Skeletal muscle tissue (tissue), 4 donors: Measurements from ENCODE around the gene CFAP99. TPM values are rescaled to one million over a fixed set of nuclear protein-coding genes. Genes with fewer than 3 reads are reported as not detected.

Experiments used
- H3K27ac ChIP-seq: one replicate; pipeline ENCODE4 v1.7.0; 2013; ENCODE audit warnings: mild to moderate bottlenecking, low read depth, low read length, inconsistent platforms
- H3K27me3 ChIP-seq, 3 donors: one replicate each; pipeline ENCODE4 v1.7.0; 2013; ENCODE audit warnings: low read length in 3 of 3; ENCODE audit not compliant: control insufficient read depth in 3 of 3, insufficient read depth in 3 of 3
- H3K36me3 ChIP-seq, 3 donors: one replicate each; pipeline ENCODE4 v1.7.0; 2013; ENCODE audit warnings: low read length in 3 of 3; ENCODE audit not compliant: control insufficient read depth in 3 of 3, insufficient read depth in 3 of 3
- H3K4me1 ChIP-seq, 3 donors: one replicate each; pipeline ENCODE4 v1.7.0; 2013; ENCODE audit warnings: low read length in 3 of 3, mild to moderate bottlenecking in 3 of 3; ENCODE audit not compliant: control insufficient read depth in 3 of 3, insufficient read depth in 3 of 3
- H3K4me3 ChIP-seq, 3 donors: one replicate each; pipeline ENCODE4 v1.7.0; 2013; ENCODE audit warnings: low read length in 3 of 3
- H3K9ac ChIP-seq, 3 donors: one replicate each; pipeline ENCODE4 v1.7.0; 2013; ENCODE audit warnings: low read length in 3 of 3, mild to moderate bottlenecking in 3 of 3, moderate library complexity in 2 of 3, low read depth in 1 of 3
- H3K9me3 ChIP-seq, 3 donors: one replicate each; pipeline ENCODE4 v1.7.0; 2013; ENCODE audit warnings: low read length in 3 of 3; ENCODE audit not compliant: control insufficient read depth in 3 of 3
- total RNA-seq: library from RNA; depleted of rRNA; stranded (reverse); fragments of >200 nt; gene quantifications from one replicate; pipeline ENCODE4 v1.2.3, GENCODE V29; 2014
- donor health status: Osteomylitis.

Gene CFAP99
- total RNA-seq = not detected

DNA sequence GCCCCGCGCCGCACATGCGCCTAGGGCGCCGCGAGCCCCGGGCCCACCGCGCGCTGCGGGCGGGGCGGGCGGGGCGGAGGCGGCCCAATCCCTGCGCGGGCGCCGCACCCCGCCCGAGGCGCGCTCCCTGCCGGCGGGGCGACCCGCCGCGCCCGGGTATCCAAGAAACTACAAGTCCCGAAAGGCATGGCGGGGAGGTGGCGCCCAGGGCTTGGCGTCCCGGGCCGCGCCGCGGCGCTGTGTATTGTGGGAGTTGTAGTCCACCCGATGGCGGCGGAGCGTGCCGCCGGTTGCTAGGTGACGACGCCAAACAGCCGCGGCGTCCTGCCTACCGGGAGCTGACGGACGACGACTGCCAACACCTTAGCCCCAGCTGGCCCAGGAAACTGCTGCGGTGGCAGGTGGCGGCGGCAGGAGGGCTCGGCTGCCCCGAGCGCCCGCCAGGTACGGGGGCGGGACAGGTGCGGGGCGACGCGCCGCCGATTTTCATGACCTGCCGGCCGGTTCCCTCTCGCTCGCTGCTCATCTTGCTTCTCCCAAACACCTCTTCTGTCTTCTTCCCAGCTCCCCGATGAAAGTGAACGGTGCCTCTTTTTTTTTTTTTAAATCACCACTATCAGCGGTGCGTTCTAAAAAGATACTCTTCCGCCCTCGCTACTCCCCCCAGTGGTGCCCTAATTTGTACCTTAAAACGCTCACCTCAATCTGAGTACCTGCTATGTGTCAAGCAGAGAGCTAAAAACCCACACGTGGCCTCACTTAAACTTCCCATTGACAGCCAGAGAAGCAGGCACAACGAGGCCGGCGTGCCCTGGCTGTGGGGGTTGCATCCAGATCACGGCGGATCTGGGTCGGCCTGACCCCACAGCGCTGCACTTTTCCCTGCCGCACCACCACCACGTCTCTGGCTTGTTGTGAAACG is at the start of gene CFAP99:
Gene CFAP99 (plus strand): TSS at position 306 of the 922 bp plus-strand sequence.
- Histone ChIP-seq H3K9me3 (no peaks in the 10 kb centered on the region), H3K9ac (peak within 1 kb of the TSS; percentile 51 to 72 (median 65)), H3K4me3 (peak within 1 kb of the TSS; percentile 72 to 78 (median 77)), H3K27ac (no peak within 1 kb of the TSS), H3K27me3 (peaks cover 28 to 54% (median 40%) of the 10 kb centered on the region in 3 donors), H3K36me3 (no peaks in the 10 kb centered on the region), H3K4me1 (peaks cover 23 to 34% (median 29%) of the 10 kb centered on the region in 3 donors)

DNA sequence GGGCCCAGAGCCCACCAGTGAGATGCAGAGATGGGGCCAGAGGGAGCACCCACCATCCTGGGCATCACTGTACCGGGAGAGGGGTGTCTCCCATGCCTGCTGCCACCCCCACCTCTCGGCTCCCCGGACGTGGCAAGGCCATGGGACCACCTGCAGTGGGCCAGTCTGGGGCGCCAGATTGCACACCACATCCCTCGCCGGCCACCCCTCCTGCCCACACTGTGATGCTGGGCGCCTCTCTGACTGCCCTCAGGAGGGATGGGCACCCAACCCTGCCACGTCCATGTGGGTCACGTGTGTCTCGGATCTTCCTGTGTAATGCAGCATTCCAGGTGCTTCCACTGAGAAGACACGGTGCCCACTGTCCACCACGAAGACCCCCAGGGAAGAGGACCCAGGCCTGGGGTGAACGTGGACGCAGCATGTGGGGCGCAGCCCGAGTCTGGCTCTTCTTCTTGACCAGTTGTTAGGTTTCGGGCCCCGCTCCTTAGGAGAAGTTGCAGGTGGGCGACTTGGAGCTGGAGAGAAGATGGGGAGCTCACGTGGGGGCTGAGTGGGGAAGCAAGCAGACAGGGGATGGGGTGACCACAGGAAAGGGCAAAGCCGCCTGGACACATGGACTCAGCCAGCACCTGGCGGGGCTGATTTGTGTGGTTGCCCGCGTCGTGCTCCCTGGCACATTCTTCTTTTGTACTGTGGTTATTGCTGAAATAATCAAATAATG is 48.0 kb upstream of the CFAP99 start:
- Histone ChIP-seq H3K4me1 (peaks cover 2 to 8% (median 6%) of the 10 kb centered on the region in 3 donors), H3K4me3 (no peak overlapping the region)

DNA sequence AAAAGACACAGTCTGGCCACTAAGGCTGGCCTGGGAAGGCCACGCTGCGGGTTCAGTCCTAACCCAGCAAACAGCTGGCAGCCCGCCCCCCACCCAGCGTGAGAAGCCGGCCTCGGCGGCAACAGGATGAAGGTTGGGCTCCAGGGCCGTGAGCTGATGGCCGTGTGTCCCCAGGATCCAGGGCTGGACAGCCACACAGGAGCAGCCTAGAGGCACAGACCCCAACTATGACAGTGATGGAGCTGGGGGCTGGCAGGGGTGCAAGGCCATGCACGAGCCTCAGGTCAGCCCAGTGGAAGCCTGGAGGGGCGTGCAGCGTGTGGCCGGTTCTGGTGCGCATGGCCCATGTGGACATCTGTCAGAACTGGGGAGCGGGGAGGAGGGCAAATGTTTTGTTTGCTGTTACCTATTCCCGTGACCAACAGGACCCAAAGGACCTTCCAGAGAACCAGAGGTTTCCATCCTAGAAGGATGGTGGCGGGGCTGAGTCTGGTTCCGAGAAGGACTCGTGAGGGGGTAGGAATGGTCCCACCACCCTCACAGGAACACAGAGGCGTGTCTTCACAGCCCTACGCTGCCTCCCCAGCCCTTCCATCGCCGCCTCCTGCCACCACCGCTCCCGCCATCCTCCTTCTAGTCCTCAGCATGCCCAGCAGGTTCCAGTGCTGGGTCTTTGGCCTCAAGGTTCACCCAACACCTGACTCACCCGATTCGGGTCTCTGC is 46.8 kb upstream of the CFAP99 start:
- no peaks in the 10 kb centered on the region for H3K4me1 ChIP-seq
- no peaks in the 10 kb centered on the region for H3K9me3 ChIP-seq
- no peak overlapping the region for H3K9ac ChIP-seq
- peaks cover 0 to 3% (median 0%) of the 10 kb centered on the region in 3 donors for H3K27me3 ChIP-seq
- H3K27ac ChIP-seq = no peak overlapping the region
- no peak overlapping the region for H3K4me3 ChIP-seq
- no peaks in the 10 kb centered on the region for H3K36me3 ChIP-seq

More for the DNA sequence above, 48.0 kb upstream of the CFAP99 start:
- no peaks in the 10 kb centered on the region for H3K36me3 ChIP-seq
- no peak overlapping the region for H3K9ac ChIP-seq
- H3K9me3 ChIP-seq = no peaks in the 10 kb centered on the region
- no peak overlapping the region for H3K27ac ChIP-seq
- H3K27me3 ChIP-seq = peaks cover 0 to 3% (median 0%) of the 10 kb centered on the region in 3 donors

DNA sequence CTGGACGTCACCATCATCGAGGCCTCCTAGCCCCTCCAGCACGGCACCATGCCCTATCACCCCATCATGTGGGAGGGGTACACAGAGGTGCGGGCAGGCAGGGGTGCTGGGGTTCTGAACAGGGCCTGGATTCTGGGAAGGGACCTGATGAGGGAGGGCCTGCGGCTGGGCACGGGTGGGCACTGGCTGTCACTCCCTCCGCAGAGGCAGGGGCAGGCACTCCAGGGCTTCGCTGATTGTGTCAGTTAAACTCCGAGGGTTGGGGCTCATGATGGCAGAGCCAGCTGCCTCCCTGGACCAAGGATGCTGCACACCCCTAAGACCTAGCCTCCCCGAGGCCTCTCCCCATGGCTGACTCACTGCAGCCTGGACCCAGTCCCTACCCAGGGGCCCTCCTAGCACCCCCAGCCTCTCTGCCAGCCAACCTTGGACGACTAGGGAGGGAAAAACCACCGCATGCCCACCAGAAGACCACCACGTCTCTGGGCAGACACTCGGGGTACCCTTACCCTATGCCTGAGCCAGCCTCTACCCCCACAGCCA is 46.2 kb upstream of the CFAP99 start:
- Histone ChIP-seq H3K4me1 (no peaks in the 10 kb centered on the region), H3K27me3 (peaks cover 0 to 3% (median 0%) of the 10 kb centered on the region in 3 donors), H3K36me3 (no peaks in the 10 kb centered on the region), H3K27ac (no peak overlapping the region), H3K9ac (no peak overlapping the region), H3K4me3 (no peak overlapping the region), H3K9me3 (no peaks in the 10 kb centered on the region)

DNA sequence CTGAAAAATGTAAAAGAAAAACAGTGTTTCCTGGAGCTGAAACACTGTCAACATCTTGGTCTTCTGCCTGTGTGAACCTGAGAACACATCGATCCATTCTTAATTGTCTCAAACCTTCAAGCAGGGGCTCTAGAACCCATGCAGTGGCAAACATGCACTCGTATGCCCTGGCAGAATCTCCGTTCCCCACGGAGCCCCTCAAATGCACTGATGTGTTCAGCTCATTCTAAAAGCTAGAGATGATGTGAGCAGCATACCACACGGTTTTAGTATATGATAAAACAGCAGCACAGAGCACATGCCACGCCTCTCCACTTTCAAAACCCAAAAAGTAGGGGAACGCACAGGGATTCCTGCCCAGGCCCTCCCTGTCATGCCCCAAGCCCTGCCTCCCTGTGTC is 45.2 kb upstream of the CFAP99 start:
- no peaks in the 10 kb centered on the region for H3K36me3 ChIP-seq
- no peak overlapping the region for H3K4me3 ChIP-seq
- H3K9ac ChIP-seq = no peak overlapping the region
- no peaks in the 10 kb centered on the region for H3K4me1 ChIP-seq
- no peaks in the 10 kb centered on the region for H3K9me3 ChIP-seq
- H3K27me3 ChIP-seq = peaks cover 0 to 3% (median 0%) of the 10 kb centered on the region in 3 donors
- no peak overlapping the region for H3K27ac ChIP-seq

DNA sequence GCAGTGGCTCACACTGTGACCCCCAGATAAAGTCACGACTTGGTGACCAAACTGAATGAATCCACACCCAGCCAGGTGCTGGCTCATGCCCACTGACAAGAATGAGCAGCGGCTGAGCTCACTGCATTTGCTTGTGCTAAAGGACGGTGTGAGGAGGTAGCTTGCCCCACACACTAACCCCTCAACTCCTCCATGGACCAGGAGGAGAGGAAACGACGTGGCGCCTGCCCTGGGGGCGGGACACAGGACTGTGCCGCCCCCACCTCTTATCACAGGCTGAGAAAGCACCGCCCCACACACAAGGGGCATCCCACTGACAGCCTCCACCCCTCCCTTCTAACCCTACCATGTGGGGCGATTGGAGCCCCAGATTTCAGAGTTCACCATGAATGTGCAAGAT is 43.3 kb upstream of the CFAP99 start:
- Histone ChIP-seq H3K4me1 (no peaks in the 10 kb centered on the region), H3K4me3 (no peak overlapping the region), H3K36me3 (no peaks in the 10 kb centered on the region), H3K9me3 (no peaks in the 10 kb centered on the region), H3K9ac (no peak overlapping the region), H3K27me3 (no peaks in the 10 kb centered on the region), H3K27ac (no peak overlapping the region)

DNA sequence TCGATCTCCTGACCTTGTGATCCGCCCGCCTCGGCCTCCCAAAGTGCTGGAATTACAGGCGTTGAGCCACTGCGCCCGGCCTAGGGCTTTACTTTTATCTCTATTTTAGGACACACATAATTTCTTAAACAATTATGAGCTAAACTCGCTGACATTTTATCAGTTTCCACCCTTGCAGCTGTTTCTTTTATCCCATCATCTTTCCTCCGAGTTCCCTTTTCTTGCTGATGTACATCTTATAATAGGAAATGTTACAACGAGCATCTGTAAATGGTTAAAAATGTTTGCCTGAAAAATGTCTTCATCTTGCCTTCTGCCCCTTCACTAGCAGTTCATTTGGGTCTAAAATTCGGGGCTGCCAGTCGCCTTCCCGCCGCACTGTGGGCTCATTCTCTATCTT is 41.5 kb upstream of the CFAP99 start:
- Histone ChIP-seq H3K27me3 (no peaks in the 10 kb centered on the region), H3K4me3 (no peak overlapping the region), H3K36me3 (no peaks in the 10 kb centered on the region), H3K9me3 (no peaks in the 10 kb centered on the region), H3K9ac (no peak overlapping the region), H3K27ac (no peak overlapping the region), H3K4me1 (no peaks in the 10 kb centered on the region)

DNA sequence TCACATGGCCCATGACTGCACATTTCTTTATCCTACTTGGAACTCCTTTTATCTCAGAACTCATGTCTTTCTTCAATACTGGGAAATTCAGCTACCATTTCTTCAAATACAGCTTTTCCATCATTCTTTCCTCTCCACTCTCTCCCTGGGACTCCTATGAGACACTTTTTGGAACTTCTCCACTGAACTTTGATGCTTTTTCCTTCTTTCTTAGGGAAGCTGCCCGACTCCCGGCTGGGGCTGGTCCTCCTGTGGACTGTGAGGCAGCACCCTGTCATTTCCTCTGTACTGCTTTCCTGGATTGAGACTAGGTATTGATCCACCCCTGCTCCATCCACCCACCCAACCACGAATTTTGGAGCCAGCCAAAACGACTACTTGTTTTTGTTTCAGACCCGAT is 40.4 kb upstream of the CFAP99 start:
- no peaks in the 10 kb centered on the region for H3K4me1 ChIP-seq
- H3K36me3 ChIP-seq = no peaks in the 10 kb centered on the region
- H3K9me3 ChIP-seq = no peaks in the 10 kb centered on the region

DNA sequence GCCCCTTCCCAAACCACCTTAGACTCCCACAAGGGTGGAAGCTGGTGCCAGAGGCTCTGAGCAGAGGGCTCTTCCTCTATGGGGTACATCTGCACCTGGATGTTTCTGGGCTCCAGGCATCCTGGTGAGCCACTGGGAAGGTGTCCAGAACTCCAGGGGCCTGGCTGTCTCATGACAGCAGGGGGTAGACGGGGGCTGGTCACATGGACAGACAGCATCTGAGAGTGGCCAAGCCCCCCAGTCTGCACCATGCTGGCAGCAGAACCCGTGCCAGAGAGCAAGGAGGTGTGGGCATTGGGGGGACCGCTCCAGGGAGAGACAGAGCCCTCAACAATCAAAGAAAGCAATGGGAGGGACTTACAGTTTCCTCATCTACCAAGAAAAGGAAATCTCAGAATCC is 39.9 kb upstream of the CFAP99 start:
- no peaks in the 10 kb centered on the region for H3K4me1 ChIP-seq
- no peak overlapping the region for H3K9ac ChIP-seq
- no peak overlapping the region for H3K4me3 ChIP-seq
- no peaks in the 10 kb centered on the region for H3K9me3 ChIP-seq
- no peaks in the 10 kb centered on the region for H3K27me3 ChIP-seq
- H3K27ac ChIP-seq = no peak overlapping the region
- H3K36me3 ChIP-seq = no peaks in the 10 kb centered on the region

More for the DNA sequence above, 40.4 kb upstream of the CFAP99 start:
- Histone ChIP-seq H3K27ac (no peak overlapping the region), H3K9ac (no peak overlapping the region), H3K4me3 (no peak overlapping the region), H3K27me3 (no peaks in the 10 kb centered on the region)
